ENCODE measurements around the gene PHTF2. TPM values are rescaled to one million over a fixed set of nuclear protein-coding genes. Genes with fewer than 3 reads are reported as not detected.
A peak's percentile ranks its signal among the peaks of the same experiment; 100 is the strongest.

PHTF2 gene
- total RNA-seq, 4 donors from 2014 or later: 14.2 to 26.2 (median 17.2) TPM

GRCh38 chr7:77899516-77899915 lies 100.9 kb downstream of the PHTF2 start:
- intact Hi-C loops (cut with DNase I): no loop called here
- Histone ChIP-seq H3K4me1 (no peaks in the 10 kb centered on the region), H3K9me3 (no peaks in the 10 kb centered on the region), H3K36me3 (peaks cover 0 to 17% (median 3%) of the 10 kb centered on the region in 4 donors), H3K27ac (replicated peaks in 1 of 4) (no peak overlapping the region), H3K27me3 (no peaks in the 10 kb centered on the region), H3K4me3 (no peak overlapping the region)
- 96% methylated on average over 2 of the region's 2 CpGs for WGBS
- no peak for DNase-seq (ENCODE audit: extremely low spot score)
- TF ChIP-seq EP300 (IDR thresholded peaks at IDR 0.05) (no peak), POLR2A (IDR thresholded peaks at IDR 0.05; ENCODE audit: low read depth) (no peak), POLR2AphosphoS5 (IDR thresholded peaks at IDR 0.05) (no peak), CTCF (IDR thresholded peaks at IDR 0.05) (no peak)

- no peak for TF ChIP-seq POLR2AphosphoS5 (IDR thresholded peaks at IDR 0.05)
- TF ChIP-seq POLR2A (IDR thresholded peaks at IDR 0.05; ENCODE audit: low read depth): no peak
- peak in 1 of 3 experiments; percentile 7 for TF ChIP-seq CTCF (IDR thresholded peaks at IDR 0.05)
- Histone ChIP-seq H3K9me3 (no peaks in the 10 kb centered on the region), H3K4me3 (no peak overlapping the region), H3K27ac (replicated peaks in 1 of 4) (no peak overlapping the region), H3K27me3 (no peaks in the 10 kb centered on the region), H3K36me3 (peaks cover 0 to 17% (median 3%) of the 10 kb centered on the region in 4 donors), H3K4me1 (no peaks in the 10 kb centered on the region)
- intact Hi-C loops (cut with DNase I): no loop called here
- DNase-seq (ENCODE audit: extremely low spot score): no peak
- WGBS: 89% methylated on average over 2 of the region's 2 CpGs
These were observed 105.0 kb downstream of the PHTF2 start for GRCh38 chr7:77903597-77903996.

- H3K27me3 ChIP-seq: no peaks in the 10 kb centered on the region
- H3K4me3 ChIP-seq: no peak overlapping the region
- no peaks in the 10 kb centered on the region for H3K9me3 ChIP-seq
- H3K27ac ChIP-seq (replicated peaks in 1 of 4): no peak overlapping the region
- peaks cover 0 to 18% (median 3%) of the 10 kb centered on the region in 4 donors for H3K36me3 ChIP-seq
- H3K4me1 ChIP-seq: no peaks in the 10 kb centered on the region
- no peak for TF ChIP-seq POLR2AphosphoS5 (IDR thresholded peaks at IDR 0.05)
- no peak for TF ChIP-seq POLR2A (IDR thresholded peaks at IDR 0.05; ENCODE audit: low read depth)
- TF ChIP-seq EP300 (IDR thresholded peaks at IDR 0.05): no peak
- TF ChIP-seq CTCF (IDR thresholded peaks at IDR 0.05): no peak
- WGBS: 96% methylated on average over 2 of the region's 2 CpGs
- no peak for DNase-seq (ENCODE audit: extremely low spot score)
- intact Hi-C loops (cut with DNase I): no loop called here
These were observed 105.7 kb downstream of the PHTF2 start for GRCh38 chr7:77904252-77904651.

- no peak overlapping the region for H3K27ac ChIP-seq (replicated peaks in 1 of 4)
- no peak for TF ChIP-seq POLR2A (IDR thresholded peaks at IDR 0.05; ENCODE audit: low read depth)
- no peak for TF ChIP-seq EP300 (IDR thresholded peaks at IDR 0.05)
- TF ChIP-seq CTCF (IDR thresholded peaks at IDR 0.05): no peak
- no peak for TF ChIP-seq POLR2AphosphoS5 (IDR thresholded peaks at IDR 0.05)
- no peaks in the 10 kb centered on the region for H3K27me3 ChIP-seq
- no peaks in the 10 kb centered on the region for H3K4me1 ChIP-seq
- 89% methylated on average over 2 of the region's 2 CpGs for whole genome bisulfite sequencing
- peaks cover 0 to 18% (median 0%) of the 10 kb centered on the region in 4 donors for H3K36me3 ChIP-seq
- H3K9me3 ChIP-seq: no peaks in the 10 kb centered on the region
- DNase-seq (ENCODE audit: extremely low spot score): no peak
- intact Hi-C loops (cut with DNase I): no loop called here
- H3K4me3 ChIP-seq: no peak overlapping the region
These were observed 108.7 kb downstream of the PHTF2 start for GRCh38 chr7:77907281-77907680.

GRCh38 chr7:77908664-77909063 lies 110.1 kb downstream of the PHTF2 start:
- TF ChIP-seq POLR2A (IDR thresholded peaks at IDR 0.05; ENCODE audit: low read depth): no peak
- no peak for TF ChIP-seq POLR2AphosphoS5 (IDR thresholded peaks at IDR 0.05)
- TF ChIP-seq CTCF (IDR thresholded peaks at IDR 0.05): no peak
- no peak for TF ChIP-seq EP300 (IDR thresholded peaks at IDR 0.05)
- DNase-seq (ENCODE audit: extremely low spot score): no peak
- Histone ChIP-seq H3K27ac (replicated peaks in 1 of 4) (no peak overlapping the region), H3K4me3 (no peak overlapping the region), H3K9me3 (no peaks in the 10 kb centered on the region), H3K27me3 (no peaks in the 10 kb centered on the region), H3K36me3 (peaks cover 0 to 15% (median 0%) of the 10 kb centered on the region in 4 donors), H3K4me1 (no peaks in the 10 kb centered on the region)
- intact Hi-C loops (cut with DNase I): no loop called here
- 98% methylated on average over 2 of the region's 2 CpGs for WGBS
